ENCODE measurements around the gene LRRC27.

DNA sequence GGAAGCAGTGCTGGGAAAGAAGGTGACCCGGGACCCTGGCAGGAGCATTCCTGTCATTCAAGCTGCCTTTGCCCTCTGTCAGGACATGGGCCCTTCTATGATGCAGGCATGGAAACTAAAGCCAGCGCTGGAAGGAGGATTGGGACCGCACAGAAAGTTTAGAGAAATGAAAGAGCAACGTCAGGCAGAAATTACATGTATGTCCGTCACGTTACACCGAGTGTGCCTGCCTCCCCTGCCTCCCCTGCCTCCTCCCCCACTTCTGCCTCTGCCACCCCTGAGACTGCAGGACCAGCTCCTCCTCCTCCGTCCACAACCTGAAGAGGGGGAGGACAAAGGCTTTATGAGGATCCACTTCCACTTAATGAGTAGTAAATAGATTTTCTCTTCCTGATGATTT, 51.1 kb downstream of the LRRC27 start:
- TF ChIP-seq, protein P1, sequence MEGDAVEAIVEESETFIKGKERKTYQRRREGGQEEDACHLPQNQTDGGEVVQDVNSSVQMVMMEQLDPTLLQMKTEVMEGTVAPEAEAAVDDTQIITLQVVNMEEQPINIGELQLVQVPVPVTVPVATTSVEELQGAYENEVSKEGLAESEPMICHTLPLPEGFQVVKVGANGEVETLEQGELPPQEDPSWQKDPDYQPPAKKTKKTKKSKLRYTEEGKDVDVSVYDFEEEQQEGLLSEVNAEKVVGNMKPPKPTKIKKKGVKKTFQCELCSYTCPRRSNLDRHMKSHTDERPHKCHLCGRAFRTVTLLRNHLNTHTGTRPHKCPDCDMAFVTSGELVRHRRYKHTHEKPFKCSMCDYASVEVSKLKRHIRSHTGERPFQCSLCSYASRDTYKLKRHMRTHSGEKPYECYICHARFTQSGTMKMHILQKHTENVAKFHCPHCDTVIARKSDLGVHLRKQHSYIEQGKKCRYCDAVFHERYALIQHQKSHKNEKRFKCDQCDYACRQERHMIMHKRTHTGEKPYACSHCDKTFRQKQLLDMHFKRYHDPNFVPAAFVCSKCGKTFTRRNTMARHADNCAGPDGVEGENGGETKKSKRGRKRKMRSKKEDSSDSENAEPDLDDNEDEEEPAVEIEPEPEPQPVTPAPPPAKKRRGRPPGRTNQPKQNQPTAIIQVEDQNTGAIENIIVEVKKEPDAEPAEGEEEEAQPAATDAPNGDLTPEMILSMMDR (IDR thresholded peaks at IDR 0.05), result no peak
- TF ChIP-seq POLR2A (IDR thresholded peaks at IDR 0.05), result no peak
